ENCODE data around the gene IL34. TPM values are rescaled to one million over a fixed set of nuclear protein-coding genes. Genes with fewer than 3 reads are reported as not detected.
A peak's percentile ranks its signal among the peaks of the same experiment; 100 is the strongest.

The IL34 gene
- total and polyA plus RNA-seq, 2 of the 13 experiments (the other 11 are each of a cell fraction or from before 2014, with no cell fraction given): 1.2 to 1.3 TPM

DNA sequence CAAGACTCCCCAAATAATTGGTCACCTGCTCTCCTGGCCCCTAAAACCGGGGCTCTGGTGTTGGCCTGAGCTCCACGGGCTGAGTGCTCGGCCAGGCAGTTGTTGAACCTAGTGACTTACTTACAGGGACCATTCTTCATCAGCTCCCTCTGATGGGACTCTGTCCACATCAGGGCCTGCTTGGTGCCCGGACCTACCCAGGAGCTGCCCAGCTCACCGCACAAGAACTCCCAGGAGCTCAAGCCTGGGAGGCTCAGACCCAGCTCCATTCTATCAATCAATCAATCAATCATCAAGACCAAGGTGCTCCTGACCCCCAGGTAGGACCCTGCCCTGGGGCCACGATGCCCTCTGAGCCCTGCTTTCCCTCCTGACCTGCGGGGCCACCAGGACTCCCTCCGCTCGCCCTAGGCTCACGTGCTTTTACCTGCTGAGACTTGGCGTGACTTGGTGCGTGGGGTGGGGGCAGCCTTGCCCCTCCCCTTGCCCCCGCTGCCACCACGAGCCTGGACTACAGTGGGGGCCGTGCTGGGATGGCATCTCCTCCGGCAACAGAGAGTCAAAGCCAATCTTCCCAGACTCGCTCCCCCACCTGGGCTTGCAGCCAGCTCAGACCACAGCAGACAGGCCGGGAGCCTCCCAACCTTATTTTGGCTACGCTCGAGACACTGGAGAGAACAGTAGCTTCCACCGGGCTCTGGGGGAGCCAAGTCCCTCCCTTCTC is 15.7 kb downstream of the IL34 start (continued):
- TF ChIP-seq, protein P1, sequence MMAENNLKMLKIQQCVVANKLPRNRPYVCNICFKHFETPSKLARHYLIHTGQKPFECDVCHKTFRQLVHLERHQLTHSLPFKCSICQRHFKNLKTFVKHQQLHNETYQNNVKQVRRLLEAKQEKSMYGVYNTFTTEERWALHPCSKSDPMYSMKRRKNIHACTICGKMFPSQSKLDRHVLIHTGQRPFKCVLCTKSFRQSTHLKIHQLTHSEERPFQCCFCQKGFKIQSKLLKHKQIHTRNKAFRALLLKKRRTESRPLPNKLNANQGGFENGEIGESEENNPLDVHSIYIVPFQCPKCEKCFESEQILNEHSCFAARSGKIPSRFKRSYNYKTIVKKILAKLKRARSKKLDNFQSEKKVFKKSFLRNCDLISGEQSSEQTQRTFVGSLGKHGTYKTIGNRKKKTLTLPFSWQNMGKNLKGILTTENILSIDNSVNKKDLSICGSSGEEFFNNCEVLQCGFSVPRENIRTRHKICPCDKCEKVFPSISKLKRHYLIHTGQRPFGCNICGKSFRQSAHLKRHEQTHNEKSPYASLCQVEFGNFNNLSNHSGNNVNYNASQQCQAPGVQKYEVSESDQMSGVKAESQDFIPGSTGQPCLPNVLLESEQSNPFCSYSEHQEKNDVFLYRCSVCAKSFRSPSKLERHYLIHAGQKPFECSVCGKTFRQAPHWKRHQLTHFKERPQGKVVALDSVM (CRISPR knock-in tag; IDR thresholded peaks at IDR 0.05): no peak
- TF ChIP-seq ZNF180 (CRISPR knock-in tag; IDR thresholded peaks at IDR 0.05; ENCODE audit: borderline replicate concordance, low read depth): no peak
- no peak for TF ChIP-seq YEATS4 (CRISPR knock-in tag; IDR thresholded peaks at IDR 0.05; ENCODE audit: borderline replicate concordance)
- TF ChIP-seq, protein P2, sequence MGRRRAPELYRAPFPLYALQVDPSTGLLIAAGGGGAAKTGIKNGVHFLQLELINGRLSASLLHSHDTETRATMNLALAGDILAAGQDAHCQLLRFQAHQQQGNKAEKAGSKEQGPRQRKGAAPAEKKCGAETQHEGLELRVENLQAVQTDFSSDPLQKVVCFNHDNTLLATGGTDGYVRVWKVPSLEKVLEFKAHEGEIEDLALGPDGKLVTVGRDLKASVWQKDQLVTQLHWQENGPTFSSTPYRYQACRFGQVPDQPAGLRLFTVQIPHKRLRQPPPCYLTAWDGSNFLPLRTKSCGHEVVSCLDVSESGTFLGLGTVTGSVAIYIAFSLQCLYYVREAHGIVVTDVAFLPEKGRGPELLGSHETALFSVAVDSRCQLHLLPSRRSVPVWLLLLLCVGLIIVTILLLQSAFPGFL (CRISPR knock-in tag; IDR thresholded peaks at IDR 0.05): no peak
- 0 out of 2 replicates have a peak, but pooled peaks have one; percentile 60 for TF ChIP-seq HNRNPL (IDR thresholded peaks at IDR 0.05; ENCODE audit: low read depth, low read length)
- peak; percentile 66 for TF ChIP-seq POLR2G (IDR thresholded peaks at IDR 0.05; ENCODE audit: low read depth, low read length)
- TF ChIP-seq ZNF775 (CRISPR knock-in tag; IDR thresholded peaks at IDR 0.05; ENCODE audit: borderline replicate concordance): no peak
- no peak for TF ChIP-seq SNAI1 (CRISPR knock-in tag; IDR thresholded peaks at IDR 0.05; ENCODE audit: borderline replicate concordance)
- TF ChIP-seq, protein P3, sequence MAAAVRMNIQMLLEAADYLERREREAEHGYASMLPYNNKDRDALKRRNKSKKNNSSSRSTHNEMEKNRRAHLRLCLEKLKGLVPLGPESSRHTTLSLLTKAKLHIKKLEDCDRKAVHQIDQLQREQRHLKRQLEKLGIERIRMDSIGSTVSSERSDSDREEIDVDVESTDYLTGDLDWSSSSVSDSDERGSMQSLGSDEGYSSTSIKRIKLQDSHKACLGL (CRISPR knock-in tag; IDR thresholded peaks at IDR 0.05): no peak
- TF ChIP-seq GABPA (IDR thresholded peaks at IDR 0.05; ENCODE audit: low read depth, low read length): no peak
- no peak for TF ChIP-seq GABPA (CRISPR knock-in tag; IDR thresholded peaks at IDR 0.05; ENCODE audit: low read depth)
- no peak for TF ChIP-seq HDAC6 (IDR thresholded peaks at IDR 0.05; ENCODE audit: low read depth, low read length)
- TF ChIP-seq EEA1 (CRISPR knock-in tag; IDR thresholded peaks at IDR 0.05; ENCODE audit: borderline replicate concordance): no peak
- TF ChIP-seq ZFP36 (IDR thresholded peaks at IDR 0.05; ENCODE audit: borderline replicate concordance, low read depth, low read length, partially characterized antibody): no peak
- TF ChIP-seq PRPF4 (IDR thresholded peaks at IDR 0.05; ENCODE audit: low read depth, low read length, poor library complexity, severe bottlenecking): no peak
- no peak for TF ChIP-seq SIN3A (IDR thresholded peaks at IDR 0.05; ENCODE audit: borderline replicate concordance, low read depth, low read length)
- TF ChIP-seq CC2D1A (CRISPR knock-in tag; IDR thresholded peaks at IDR 0.05): no peak
- no peak for TF ChIP-seq GPN1 (CRISPR knock-in tag; IDR thresholded peaks at IDR 0.05; ENCODE audit: borderline replicate concordance)
- TF ChIP-seq, protein P4, sequence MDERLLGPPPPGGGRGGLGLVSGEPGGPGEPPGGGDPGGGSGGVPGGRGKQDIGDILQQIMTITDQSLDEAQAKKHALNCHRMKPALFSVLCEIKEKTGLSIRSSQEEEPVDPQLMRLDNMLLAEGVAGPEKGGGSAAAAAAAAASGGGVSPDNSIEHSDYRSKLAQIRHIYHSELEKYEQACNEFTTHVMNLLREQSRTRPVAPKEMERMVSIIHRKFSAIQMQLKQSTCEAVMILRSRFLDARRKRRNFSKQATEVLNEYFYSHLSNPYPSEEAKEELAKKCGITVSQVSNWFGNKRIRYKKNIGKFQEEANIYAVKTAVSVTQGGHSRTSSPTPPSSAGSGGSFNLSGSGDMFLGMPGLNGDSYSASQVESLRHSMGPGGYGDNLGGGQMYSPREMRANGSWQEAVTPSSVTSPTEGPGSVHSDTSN (CRISPR knock-in tag; IDR thresholded peaks at IDR 0.05): no peak
- TF ChIP-seq TP53 (CRISPR knock-in tag; conservative IDR thresholded peaks at IDR 0.05): no peak
- TF ChIP-seq ZNF619 (CRISPR knock-in tag; IDR thresholded peaks at IDR 0.05): no peak
- no peak for TF ChIP-seq KDM1A (CRISPR knock-in tag; IDR thresholded peaks at IDR 0.05)
- TF ChIP-seq ZNF34 (CRISPR knock-in tag; IDR thresholded peaks at IDR 0.05; ENCODE audit: borderline replicate concordance): no peak
- TF ChIP-seq, protein P5, sequence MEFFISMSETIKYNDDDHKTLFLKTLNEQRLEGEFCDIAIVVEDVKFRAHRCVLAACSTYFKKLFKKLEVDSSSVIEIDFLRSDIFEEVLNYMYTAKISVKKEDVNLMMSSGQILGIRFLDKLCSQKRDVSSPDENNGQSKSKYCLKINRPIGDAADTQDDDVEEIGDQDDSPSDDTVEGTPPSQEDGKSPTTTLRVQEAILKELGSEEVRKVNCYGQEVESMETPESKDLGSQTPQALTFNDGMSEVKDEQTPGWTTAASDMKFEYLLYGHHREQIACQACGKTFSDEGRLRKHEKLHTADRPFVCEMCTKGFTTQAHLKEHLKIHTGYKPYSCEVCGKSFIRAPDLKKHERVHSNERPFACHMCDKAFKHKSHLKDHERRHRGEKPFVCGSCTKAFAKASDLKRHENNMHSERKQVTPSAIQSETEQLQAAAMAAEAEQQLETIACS (CRISPR knock-in tag; IDR thresholded peaks at IDR 0.05): no peak
- TF ChIP-seq SRF (IDR thresholded peaks at IDR 0.05; ENCODE audit: low read depth, low read length): no peak
